Femur (tissue), 1 donor: ENCODE data around the gene ACTA2.

Experiments
- DNase-seq: peaks from one replicate; pipeline ENCODE4 v3.0.0-alpha.2; 2017

Gene ACTA2

DNA sequence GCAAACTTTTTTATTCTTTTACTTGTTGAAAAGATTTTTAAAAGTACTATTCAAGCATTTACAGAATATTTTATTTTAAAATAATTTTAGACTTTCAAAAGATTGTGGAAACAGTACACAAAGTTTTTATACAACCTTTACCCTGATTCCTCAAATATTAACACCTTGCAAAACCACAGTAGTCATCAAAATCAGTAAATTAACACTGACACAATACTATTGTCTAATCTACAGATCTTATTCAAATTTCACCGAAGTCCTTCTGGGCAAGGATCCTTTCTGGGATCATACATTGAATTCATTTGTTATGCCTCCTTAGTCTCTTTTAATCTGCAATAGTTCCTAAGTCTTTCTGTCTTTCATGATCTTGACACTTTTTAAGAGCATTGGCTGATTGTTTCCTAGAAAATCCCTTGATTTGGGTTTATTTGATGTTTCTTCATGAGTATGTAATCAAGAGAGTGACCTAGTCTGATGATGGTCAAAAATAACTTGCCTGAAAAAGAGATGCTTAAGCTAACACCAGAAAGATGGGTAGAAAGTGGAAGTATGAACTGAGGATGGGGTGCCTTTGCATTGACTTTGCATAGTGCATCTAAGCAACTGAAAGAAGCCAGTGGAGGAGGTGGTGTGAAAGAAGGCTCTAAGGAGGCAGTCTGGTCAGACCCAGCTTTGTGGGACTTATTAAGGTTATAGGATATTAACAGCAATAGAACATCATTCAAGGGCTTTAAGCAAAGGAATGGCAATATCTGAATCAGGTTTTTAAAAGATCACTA lies 62.8 kb downstream of the ACTA2 start:
- DNase-seq = no peak

GRCh38 chr10:88888810-88889445 lies 63.6 kb downstream of the ACTA2 start:
- no peak for DNase-seq

- no peak for DNase-seq
Observed at GRCh38 chr10:88886557-88886956, 66.0 kb downstream of the ACTA2 start.
